Cardiac muscle cell (in vitro differentiated cells and primary cell): ENCODE data around the gene HIPK1. TPM values are rescaled to one million over a fixed set of nuclear protein-coding genes. Genes with fewer than 3 reads are reported as not detected.
A peak's percentile ranks its signal among the peaks of the same experiment; 100 is the strongest.
"Not testable (repeated sequence)": the region's sequence is repeated elsewhere in the genome, so short reads cannot be mapped to it uniquely, and the experiment has no call there.

Source experiments
- DNase-seq, 2 donors: peaks; one replicate each; pipeline versions ENCODE4 v3.0.0 to v3.0.0-alpha.2; 2010 to 2017; ENCODE audit warnings: low read depth in 1 of 2, low spot score in 1 of 2
- H3K27ac ChIP-seq: fragments of 200-600 bp; sonication (generic); 2 replicates; pipeline ENCODE4 v1.5.1; 2016
- H3K27me3 ChIP-seq: fragments of 200-600 bp; sonication (generic); 2 replicates; pipeline ENCODE4 v1.6.0; 2016; ENCODE audit warnings: control low read depth
- H3K36me3 ChIP-seq: fragments of 200-600 bp; sonication (generic); 2 replicates; pipeline ENCODE4 v1.5.1; 2016; ENCODE audit warnings: control low read depth
- H3K4me1 ChIP-seq: fragments of 200-600 bp; sonication (generic); 2 replicates; pipeline ENCODE4 v1.8.1; 2017; ENCODE audit warnings: low read depth, mild to moderate bottlenecking, mixed run types
- H3K4me3 ChIP-seq: fragments of 200-600 bp; sonication (generic); 2 replicates; pipeline ENCODE4 v1.5.1; 2016; ENCODE audit warnings: mild to moderate bottlenecking
- H3K9me3 ChIP-seq: fragments of 200-600 bp; sonication (generic); 2 replicates; pipeline ENCODE4 v1.5.1; 2017; ENCODE audit warnings: low read depth, mild to moderate bottlenecking, control low read depth
- polyA plus RNA-seq: library from polyadenylated mRNA; unstranded; fragments of >200 nt; fragmentation: Nextera tagmentation; extraction: Ambion mirVana; gene quantifications from 2 replicates; pipeline ENCODE4 v1.2.1, GENCODE V29; 2016
- total RNA-seq: library from RNA; depleted of rRNA; stranded (reverse); fragments of >200 nt; gene quantifications from 2 replicates; pipeline ENCODE4 v1.2.3, GENCODE V29; 2016
- TF ChIP-seq, protein P1 (sequence below): IDR thresholded peaks from 2 replicates; pipeline ENCODE4 v1.5.1; 2012; ENCODE audit warnings: low read depth, mild to moderate bottlenecking, low read length

Gene HIPK1
- total and polyA plus RNA-seq, 2 experiments from 2014 or later, result 14.1 to 27.7 TPM

DNA sequence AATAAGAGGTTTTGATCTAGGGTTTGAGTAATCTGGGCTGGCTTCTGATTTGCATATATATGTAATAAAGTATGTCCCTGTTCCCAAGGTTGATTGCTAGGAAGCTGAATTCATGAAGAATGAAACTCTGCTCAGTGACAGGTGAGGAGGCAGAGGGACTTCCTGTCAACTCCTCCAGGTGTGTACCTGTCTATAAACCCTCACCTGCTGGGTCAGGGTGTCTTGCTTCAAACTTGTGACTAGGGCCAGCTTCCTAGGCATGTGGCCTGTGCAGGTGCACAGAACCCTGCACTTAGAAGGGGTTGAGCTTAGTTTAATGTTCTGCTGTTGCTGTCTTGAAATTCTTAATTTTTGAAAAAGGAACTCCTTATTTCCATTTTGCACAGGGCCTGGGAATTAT lies 71.3 kb downstream of the HIPK1 start:
- Histone ChIP-seq H3K4me1 (no peaks in the 10 kb centered on the region), H3K36me3 (no peaks in the 10 kb centered on the region), H3K27me3 (no peaks in the 10 kb centered on the region), H3K9me3 (no peaks in the 10 kb centered on the region), H3K27ac (no peak overlapping the region), H3K4me3 (no peak overlapping the region)
- no peak for DNase-seq
- TF ChIP-seq, protein P1, sequence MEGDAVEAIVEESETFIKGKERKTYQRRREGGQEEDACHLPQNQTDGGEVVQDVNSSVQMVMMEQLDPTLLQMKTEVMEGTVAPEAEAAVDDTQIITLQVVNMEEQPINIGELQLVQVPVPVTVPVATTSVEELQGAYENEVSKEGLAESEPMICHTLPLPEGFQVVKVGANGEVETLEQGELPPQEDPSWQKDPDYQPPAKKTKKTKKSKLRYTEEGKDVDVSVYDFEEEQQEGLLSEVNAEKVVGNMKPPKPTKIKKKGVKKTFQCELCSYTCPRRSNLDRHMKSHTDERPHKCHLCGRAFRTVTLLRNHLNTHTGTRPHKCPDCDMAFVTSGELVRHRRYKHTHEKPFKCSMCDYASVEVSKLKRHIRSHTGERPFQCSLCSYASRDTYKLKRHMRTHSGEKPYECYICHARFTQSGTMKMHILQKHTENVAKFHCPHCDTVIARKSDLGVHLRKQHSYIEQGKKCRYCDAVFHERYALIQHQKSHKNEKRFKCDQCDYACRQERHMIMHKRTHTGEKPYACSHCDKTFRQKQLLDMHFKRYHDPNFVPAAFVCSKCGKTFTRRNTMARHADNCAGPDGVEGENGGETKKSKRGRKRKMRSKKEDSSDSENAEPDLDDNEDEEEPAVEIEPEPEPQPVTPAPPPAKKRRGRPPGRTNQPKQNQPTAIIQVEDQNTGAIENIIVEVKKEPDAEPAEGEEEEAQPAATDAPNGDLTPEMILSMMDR, result no peak

DNA sequence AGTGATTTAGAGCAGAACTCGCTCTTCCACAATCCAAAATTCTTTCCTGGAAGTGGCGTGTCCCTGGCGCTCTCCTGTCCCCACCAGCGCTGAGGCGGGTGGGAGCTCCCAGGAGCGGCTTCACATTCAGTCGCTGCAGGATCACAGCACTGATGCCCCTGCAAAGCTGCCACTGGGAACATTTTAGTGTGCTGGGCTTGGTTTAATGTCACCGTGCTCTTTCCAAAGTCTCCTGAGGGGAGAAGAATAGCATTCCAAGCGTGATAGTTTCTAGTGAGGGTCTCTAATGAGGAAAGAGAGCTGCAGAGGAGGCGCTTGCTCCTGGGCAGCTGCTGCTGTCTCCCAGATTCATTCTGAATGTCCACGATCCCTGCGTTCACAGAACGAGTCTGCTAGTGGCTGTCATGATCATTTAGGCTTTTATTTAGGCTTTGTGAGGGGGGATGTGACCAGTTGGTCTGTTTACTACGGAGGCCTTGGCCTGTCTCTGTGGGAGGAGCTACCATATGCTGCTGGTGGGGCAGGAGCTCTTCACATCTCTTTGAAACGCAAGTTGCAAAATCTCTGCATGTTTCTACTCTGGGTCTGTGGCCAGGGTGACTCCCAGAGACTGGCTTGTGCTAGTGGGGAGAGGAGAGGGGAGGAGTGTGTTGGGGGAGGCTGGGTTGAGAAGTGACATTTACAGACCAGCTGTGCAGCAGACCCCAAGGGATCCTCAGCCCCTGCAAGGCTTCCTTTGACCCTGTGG lies 73.5 kb downstream of the HIPK1 start:
- peak in 1 of 2 donors; percentile 88 for DNase-seq
- no peak overlapping the region for H3K4me3 ChIP-seq
- TF ChIP-seq, protein P1, result no peak
- no peak overlapping the region for H3K27ac ChIP-seq
- H3K36me3 ChIP-seq, result no peaks in the 10 kb centered on the region
- no peaks in the 10 kb centered on the region for H3K27me3 ChIP-seq
- H3K4me1 ChIP-seq, result no peaks in the 10 kb centered on the region
- H3K9me3 ChIP-seq, result no peaks in the 10 kb centered on the region

DNA sequence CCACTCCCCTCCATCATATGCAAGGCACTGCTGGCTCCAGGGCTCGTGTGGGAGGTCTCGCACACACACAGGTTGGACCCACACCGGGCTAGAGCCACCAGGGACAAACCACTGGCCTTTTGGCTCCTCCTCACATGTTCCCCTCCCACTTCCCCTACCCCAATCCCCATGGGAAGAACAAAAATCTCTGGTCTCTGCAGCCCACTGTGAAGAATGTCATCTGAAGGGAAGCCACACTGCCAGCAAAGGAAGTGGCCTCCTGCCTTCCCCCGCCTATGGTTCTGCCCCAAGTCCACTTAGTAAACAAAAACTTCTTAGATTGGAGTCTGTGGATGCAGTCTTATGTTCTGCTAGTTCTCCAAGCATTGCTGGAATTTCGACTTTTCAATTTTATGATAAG lies 74.3 kb downstream of the HIPK1 start:
- H3K27ac ChIP-seq, result no peak overlapping the region

DNA sequence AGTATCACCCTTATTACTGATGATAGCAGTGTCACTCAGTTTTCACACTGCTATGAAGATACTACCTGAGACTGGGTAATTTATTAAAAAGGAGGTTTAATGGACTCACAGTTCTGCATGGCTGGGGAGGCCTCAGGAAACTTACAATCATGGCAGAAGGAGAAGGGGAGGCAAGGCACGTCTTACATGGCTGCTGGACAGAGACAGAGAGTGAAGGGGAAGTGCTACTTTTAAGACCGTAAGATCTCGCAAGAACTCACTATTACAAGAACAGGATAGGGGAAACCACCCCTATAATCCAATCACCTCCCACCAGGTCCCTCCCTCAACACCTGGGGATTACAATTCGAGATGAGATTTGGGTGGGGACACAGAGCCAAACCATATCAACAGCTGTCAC lies 77.7 kb downstream of the HIPK1 start:
- H3K27me3 ChIP-seq, H3K4me3 ChIP-seq, H3K36me3 ChIP-seq, DNase-seq, H3K27ac ChIP-seq, H3K4me1 ChIP-seq, H3K9me3 ChIP-seq: not testable (repeated sequence)

More for the DNA sequence above, 74.3 kb downstream of the HIPK1 start:
- H3K27me3 ChIP-seq, result no peaks in the 10 kb centered on the region
- peak in 1 of 2 donors; percentile 38 for DNase-seq
- no peaks in the 10 kb centered on the region for H3K4me1 ChIP-seq
- TF ChIP-seq, protein P1, result no peak
- H3K4me3 ChIP-seq, result no peak overlapping the region
- no peaks in the 10 kb centered on the region for H3K36me3 ChIP-seq
- no peaks in the 10 kb centered on the region for H3K9me3 ChIP-seq

DNA sequence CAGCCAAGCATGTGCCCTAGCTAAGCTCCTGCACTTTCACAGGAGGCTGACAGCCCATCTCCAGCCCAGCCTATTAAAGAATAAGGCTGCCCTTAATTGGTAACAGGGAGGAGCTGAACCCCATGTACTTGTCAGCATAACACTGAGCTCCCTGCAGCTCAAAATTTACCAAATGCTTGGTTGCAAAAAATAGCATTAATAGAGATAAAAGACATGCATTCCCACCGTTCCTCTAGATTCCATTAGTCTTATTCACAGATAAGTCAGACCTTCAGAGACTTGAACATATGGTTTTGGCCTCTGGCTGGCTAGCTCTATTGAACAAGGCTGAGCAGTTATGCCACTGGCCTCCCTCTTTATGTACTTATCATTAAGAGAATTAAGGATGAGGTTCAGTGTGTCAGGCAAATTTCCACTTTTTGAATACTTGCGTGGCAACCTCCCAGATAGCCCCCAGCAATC lies 79.4 kb downstream of the HIPK1 start:
- Histone ChIP-seq H3K4me3 (no peak overlapping the region), H3K27ac (no peak overlapping the region), H3K36me3 (no peaks in the 10 kb centered on the region), H3K27me3 (no peaks in the 10 kb centered on the region), H3K4me1 (no peaks in the 10 kb centered on the region), H3K9me3 (no peaks in the 10 kb centered on the region)
- TF ChIP-seq, protein P1, result no peak
- peak; percentile 23 to 92 for DNase-seq

DNA sequence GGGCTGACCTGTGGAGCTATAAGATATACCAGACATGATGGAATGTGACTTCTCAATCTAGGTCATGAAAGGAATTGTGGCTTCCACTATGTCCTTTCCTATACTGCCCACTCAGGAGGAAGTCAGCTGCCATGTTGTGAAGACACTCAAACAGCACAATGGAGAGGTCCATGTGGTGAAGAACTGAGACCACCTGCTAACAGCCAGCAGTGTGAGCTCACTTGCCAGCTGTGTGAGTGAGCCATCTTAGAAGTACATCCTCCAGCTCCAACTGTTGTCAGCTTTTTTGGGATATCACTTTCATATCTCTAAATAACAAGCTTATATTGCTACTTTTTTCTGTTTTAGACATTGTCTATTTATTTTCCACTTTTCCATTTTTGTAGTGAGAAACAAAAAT lies 79.9 kb downstream of the HIPK1 start:
- Histone ChIP-seq H3K36me3 (no peaks in the 10 kb centered on the region), H3K4me1 (no peaks in the 10 kb centered on the region), H3K9me3 (no peaks in the 10 kb centered on the region), H3K4me3 (no peak overlapping the region), H3K27me3 (no peaks in the 10 kb centered on the region), H3K27ac (no peak overlapping the region)
- no peak for DNase-seq
- TF ChIP-seq, protein P1, result no peak
